ENCODE data around the gene TMEM120A. TPM values are rescaled to one million over a fixed set of nuclear protein-coding genes. Genes with fewer than 3 reads are reported as not detected.
A peak's percentile ranks its signal among the peaks of the same experiment; 100 is the strongest.
"Not testable (repeated sequence)": the region's sequence is repeated elsewhere in the genome, so short reads cannot be mapped to it uniquely, and the experiment has no call there.

Gene TMEM120A
- total RNA-seq (2014; rRNA removed; shearing (Covaris generic)) = 26.0 and 28.7 TPM in 2 replicates

- DNase-seq (ENCODE audit: low spot score) = peak; percentile 90
Observed at GRCh38 chr7:75994388-75995051, at the start of gene TMEM120A. Gene TMEM120A (minus strand): TSS chr7:75994595. CDS start chr7:75994570, 25 bp downstream.

- DNase-seq (ENCODE audit: low spot score) = no peak
Observed at GRCh38 chr7:76040126-76040525, 45.7 kb upstream of the TMEM120A start.

DNA sequence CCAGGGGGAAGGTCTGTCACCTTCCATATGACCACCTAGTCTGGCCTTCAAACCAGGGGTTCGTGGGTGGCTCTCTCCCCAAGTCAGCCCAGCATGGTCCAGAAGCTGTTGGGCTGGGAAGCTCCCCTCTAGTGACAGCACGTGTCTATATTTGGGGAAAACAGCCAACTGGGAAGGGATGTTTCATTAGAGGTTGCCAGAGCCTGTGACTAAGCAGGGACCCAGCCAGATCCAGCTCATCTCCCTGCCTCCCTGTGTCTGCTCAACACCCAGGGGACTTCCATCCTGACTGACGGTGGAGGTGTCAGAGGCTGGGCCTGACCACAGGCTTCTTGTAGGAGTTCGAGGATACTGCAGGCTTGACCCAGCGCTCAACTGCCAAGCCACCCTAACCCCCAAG is 42.9 kb upstream of the TMEM120A start:
- no peak for DNase-seq (ENCODE audit: low spot score)

- no peak for DNase-seq (ENCODE audit: low spot score)
Observed at GRCh38 chr7:76031964-76032363, 37.6 kb upstream of the TMEM120A start.

- not testable (repeated sequence) for DNase-seq (ENCODE audit: low spot score)
Observed at GRCh38 chr7:76029682-76030081, 35.3 kb upstream of the TMEM120A start.

- DNase-seq (ENCODE audit: low spot score) = no peak
Observed at GRCh38 chr7:76023002-76023401, 28.6 kb upstream of the TMEM120A start.

- DNase-seq (ENCODE audit: low spot score) = no peak
Observed at GRCh38 chr7:76022026-76022780, 27.8 kb upstream of the TMEM120A start.

DNA sequence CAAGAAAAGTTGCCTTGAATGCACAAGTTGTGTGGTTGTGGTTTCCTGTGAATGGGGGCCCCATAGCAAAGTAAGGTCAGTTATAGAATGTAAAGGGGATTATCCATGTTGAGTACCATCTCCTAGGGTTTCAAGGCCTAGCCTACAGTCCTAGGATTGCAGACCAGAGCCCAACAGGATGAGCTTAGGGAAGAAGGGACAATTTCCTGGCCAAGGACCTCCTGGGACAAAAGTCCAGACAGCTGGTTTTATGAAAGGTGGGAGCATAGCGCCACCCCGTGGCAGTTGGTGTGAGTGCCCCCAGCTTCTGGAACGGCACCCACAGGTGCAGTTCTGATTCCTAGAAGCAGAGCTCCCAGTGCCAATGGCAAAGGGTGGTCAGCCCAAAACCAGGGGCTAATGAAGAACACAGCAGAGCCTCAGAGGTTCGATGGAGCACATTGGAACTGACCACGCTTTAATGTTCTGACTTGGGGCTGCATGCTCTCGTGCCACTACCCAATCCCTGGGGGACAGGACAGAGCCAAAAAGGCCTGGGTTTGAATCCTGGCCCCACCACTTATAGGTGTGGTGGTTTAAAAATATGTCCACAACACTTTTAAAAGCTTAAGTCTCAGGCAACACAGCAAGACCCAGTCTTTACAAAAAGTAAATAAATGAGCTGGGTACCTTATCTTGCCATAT is 25.8 kb upstream of the TMEM120A start:
- DNase-seq (ENCODE audit: low spot score) = peak; percentile 71

GRCh38 chr7:76018520-76018919 is 24.1 kb upstream of the TMEM120A start:
- DNase-seq (ENCODE audit: low spot score) = not testable (repeated sequence)

- DNase-seq (ENCODE audit: low spot score) = no peak
Observed at GRCh38 chr7:76016191-76016947, 22.0 kb upstream of the TMEM120A start.

DNA sequence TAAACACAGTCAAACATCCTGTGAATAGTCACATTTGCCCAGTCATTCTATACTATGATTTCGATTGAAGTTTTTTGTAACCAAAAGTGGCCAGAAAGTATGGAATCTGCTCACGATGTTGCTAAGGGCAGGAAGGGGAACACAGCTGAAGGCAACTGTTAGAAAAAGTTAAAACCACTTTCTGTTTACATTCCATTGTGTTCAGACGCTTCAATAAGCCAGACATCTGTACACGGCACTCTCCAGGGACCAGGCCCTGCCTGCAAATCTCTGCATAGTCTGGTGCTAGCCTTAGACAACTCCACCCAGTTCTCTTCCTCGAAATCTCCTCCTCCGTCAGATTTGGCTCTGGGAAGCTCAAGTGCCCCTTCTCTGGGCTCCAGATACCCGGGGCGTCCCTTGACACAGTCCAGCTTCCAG is 17.1 kb upstream of the TMEM120A start:
- peak; percentile 88 for DNase-seq (ENCODE audit: low spot score)

GRCh38 chr7:76009672-76010600 is 15.5 kb upstream of the TMEM120A start:
- no peak for DNase-seq (ENCODE audit: low spot score)

DNA sequence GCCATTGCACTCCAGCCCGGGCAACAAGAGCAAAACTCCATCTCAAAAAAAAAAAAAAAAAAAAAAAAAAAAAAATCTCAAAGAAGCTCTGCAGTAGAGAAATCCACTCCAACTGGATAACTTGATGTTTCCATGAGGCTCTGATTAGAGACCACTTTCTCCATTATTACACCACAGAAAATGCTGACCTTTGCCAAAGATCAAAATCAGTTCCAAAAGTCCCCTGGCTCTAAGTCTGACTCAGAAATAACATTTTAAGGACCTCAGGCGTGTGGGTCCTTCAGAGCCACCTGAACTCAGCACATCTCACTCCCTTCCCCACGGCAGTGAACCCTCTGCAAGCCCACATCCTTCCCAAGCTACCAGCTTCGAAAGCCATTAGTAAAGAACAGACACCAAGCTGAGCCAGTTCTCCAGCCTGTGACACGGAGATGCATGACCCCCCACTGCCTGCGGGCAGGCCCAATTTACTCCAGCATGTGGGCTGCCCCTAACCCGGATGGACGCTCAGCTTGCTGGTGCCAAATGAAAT is 13.8 kb upstream of the TMEM120A start:
- DNase-seq (ENCODE audit: low spot score) = no peak

DNA sequence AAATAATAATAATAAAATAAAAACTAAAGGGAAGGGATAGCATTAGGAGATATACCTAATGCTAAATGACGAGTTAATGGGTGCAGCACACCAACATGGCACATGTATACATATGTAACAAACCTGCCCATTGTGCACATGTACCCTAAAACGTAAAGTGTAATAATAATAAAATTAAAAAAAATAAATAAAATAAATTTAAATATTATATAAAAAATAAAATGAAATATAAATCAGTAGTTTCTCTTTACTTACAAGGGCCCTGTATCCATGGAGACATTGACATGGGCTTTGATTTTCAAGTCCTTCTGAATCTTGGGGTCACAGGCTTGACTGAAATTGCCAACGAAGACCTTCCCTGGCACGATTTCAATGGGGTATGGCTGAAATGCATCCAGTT is 10.6 kb upstream of the TMEM120A start:
- not testable (repeated sequence) for DNase-seq (ENCODE audit: low spot score)

GRCh38 chr7:76003351-76003750 is 9.0 kb upstream of the TMEM120A start:
- DNase-seq (ENCODE audit: low spot score) = no peak

DNA sequence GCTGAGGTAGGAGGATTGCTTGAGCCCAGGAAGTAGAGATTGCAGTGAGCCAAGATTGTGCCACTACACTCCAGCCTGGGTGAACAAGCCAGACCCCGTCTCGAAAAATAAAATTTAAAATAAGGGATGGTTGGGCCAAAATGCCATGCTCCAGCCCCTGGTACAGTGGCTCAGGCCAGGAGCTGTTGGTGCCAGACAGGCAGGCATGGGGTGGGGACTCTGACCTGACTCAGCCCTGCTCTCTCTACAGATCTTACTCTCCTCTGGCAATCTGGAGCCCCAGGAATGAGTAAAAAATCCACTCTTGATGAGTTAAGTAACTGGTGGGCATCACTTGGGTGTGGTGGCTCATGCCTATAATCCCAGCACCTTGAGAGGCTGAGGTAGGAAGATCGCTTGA is 8.4 kb upstream of the TMEM120A start:
- no peak for DNase-seq (ENCODE audit: low spot score)

- no peak for DNase-seq (ENCODE audit: low spot score)
Observed at GRCh38 chr7:76002139-76002538, 7.7 kb upstream of the TMEM120A start.

- DNase-seq (ENCODE audit: low spot score) = no peak
Observed at GRCh38 chr7:76000566-76000965, 6.2 kb upstream of the TMEM120A start.

DNA sequence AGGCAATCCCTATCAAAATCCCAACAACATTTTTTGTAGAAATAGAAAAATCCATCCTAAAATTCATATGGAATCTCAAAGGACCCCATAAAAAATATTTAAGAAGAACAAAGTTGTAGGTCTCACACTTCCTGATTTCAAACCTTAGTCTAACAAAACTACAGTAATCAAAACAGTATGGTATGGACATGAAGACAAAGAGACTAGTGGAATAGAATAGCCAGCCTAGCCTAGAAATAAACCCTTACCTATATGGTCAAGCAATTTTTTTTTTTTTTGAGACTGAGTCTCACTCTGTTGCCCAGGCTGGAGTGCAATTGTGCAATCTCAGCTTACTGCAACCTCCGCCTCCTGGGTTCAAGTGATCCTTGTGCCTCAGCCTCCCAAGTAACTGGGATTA is 3.6 kb upstream of the TMEM120A start:
- no peak for DNase-seq (ENCODE audit: low spot score)

- DNase-seq (ENCODE audit: low spot score) = no peak
Observed at GRCh38 chr7:75996476-75996875, 2.1 kb upstream of the TMEM120A start.

DNA sequence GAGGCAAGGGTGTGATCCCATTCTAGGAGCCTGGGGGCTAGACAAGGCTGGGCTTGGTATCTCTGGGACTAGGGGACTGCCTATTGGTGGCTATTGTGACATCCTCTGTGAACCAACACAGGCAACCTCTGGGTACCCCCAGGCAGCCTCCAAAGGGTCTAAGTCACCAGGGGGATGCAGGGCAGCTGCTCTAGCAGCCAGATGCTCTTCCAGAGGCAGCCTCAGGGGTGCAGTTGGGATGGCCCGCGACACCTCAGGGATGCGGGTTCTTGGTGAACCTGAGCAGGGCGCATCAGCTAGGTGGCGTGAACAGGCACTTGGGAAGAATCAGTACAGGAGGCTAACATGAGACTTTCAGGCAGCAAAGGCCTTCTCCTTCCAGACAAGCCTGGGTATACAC is 1.6 kb upstream of the TMEM120A start:
- no peak for DNase-seq (ENCODE audit: low spot score)
